GM21367 (cell line): ENCODE results near the gene TRAF6.

Experiments used
- ATAC-seq: cut with Tn5 transposase; IDR thresholded peaks from one replicate; pipeline ENCODE4 v1.9.1; 2021; ENCODE audit not compliant: unreplicated experiment

The TRAF6 gene

GRCh38 chr11:36460220-36460619 lies 49.9 kb downstream of the TRAF6 start:
- no peak for ATAC-seq

GRCh38 chr11:36459046-36459445 lies 51.0 kb downstream of the TRAF6 start:
- no peak for ATAC-seq

DNA sequence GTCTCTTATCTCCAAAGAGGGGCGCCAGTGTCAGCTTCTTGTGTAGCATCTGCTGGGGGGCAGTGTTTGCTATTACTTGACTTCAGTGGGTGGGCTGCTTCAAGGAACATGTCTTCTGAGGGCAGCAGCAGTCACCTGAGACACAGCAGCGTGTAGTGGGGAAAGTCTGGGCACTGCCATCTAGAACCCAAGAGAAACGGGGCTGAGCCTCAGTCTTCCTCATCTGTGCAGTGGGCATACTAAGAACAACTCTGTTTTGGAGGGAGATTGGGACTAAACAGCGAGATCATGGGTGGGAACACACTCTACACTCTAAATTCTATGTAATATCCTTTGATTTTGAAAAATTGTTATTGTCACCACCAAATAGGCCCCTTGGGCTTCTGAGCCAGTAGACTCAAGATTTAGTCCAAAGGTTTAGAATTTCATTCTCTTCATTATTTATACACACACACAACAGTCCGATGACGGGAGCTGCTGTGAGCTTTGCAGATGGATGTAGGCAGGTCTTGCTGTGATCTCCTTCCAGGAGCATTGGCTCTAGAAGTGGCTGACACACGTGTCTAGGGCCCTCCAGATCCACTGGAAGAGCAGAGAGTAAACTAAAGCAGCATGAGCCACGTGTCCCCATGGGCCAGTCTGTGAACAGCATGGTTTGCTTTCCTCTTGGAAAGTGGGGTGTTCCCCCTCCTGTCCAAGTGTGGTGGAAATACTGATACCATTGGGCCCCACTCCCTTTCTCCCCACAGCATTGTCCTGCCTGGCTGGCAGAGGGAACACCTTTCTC lies 51.8 kb downstream of the TRAF6 start:
- ATAC-seq: no peak

- ATAC-seq: no peak
Measured at GRCh38 chr11:36456156-36456555, 53.9 kb downstream of the TRAF6 start.

GRCh38 chr11:36455658-36456111 lies 54.4 kb downstream of the TRAF6 start:
- ATAC-seq: no peak

- no peak for ATAC-seq
Measured at GRCh38 chr11:36454941-36455631, 55.0 kb downstream of the TRAF6 start.

DNA sequence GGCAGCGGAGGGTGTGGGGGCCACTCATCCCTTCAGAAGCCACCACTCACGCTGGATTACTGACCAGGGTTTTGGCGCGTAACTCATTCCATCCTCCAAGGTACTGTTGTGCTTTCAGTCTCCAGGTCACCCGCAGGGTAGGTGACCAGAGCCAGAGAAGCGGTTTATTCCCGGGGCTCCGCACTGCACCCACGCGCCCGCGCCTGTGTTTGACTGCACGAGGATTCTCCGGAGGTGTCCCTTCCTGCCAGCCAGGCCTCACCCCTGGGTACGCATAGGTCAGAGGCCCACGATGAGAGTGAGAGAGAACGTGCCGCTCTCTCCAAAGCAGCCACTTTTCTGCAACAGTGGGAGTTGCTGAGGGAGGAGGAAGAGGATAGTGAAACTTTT lies 55.5 kb downstream of the TRAF6 start:
- ATAC-seq: no peak

- no peak for ATAC-seq
Measured at GRCh38 chr11:36453678-36454077, 56.4 kb downstream of the TRAF6 start.

GRCh38 chr11:36452961-36453360 lies 57.1 kb downstream of the TRAF6 start:
- no peak for ATAC-seq

DNA sequence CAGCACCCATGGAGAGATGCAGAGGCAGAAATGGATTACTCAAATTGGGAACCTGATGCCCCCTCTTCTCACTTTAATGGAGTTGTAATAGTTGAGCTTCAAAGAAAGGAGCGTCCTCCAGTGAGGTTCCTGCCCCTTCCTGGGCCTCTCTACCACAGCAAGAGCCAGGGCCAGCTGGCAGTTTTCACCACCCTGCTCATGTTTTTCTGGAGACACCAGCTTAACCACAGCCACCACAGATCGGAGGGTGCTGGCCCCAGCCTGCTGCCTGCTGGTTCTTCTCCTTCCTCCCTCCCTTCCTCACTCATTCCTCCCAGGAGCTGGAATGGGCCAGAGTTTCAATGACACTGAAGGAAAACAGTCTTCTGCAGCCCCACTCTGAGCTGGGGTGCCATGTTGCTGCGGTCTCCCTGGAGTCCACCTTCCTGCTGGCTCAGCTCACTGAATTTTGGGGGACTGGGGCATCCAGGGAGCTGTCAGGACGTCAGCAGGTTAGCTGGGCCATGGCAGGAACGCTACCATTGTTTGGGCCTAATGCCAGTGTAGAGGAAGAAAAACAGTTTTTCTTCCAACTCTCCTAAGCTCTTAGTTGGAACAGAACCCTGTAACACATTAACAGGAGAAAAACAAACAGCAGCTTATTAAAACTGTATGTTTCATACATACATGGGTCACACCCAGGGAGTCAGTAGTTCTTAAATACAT lies 57.7 kb downstream of the TRAF6 start:
- no peak for ATAC-seq

DNA sequence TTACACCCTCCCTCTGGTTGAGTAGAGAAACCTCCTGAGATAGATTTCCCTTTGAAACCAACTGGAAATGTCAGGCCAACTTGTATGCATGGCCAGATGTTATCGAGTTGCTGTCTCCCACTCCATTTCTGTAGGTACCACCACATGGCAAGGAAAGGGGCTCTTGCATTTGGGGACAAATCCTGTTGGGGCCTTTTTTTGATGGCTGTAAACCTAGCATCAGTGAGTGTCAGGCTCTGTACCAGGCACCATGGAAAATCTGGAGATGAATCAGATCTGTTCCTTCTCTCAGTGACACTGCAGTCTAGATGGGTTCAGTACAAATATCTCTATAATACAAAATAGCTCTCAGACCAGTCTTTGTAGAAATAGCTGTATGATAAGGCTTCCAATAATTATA lies 58.4 kb downstream of the TRAF6 start:
- no peak for ATAC-seq

GRCh38 chr11:36451045-36451444 lies 59.0 kb downstream of the TRAF6 start:
- no peak for ATAC-seq

GRCh38 chr11:36450110-36450572 lies 59.9 kb downstream of the TRAF6 start:
- ATAC-seq: peak; percentile 86

DNA sequence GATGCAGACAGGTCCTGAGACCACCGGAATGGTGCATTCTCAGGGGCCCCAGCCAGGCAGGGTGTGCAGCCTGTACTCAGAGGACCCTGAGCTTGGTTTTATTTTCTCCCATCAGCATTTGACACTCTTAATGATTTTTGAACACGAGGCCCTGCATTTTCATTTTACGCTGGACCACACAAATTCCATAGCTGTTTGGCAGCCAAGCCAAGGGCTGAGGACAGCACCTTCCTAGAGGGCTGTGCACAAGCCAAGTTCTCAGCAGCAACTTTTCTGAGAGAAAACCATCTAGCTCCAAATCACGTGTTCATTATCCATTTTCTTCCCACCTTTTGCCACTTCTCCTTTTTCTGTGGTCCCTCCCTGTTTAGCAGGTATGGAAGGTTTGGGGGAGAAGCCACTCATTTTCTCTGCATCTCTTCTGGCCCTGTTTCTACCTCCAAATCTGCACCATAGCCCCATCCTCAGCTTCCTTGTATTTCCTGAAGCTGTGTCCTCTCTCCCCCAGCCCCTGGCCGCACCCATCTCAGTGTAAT lies 60.4 kb downstream of the TRAF6 start:
- ATAC-seq: no peak

DNA sequence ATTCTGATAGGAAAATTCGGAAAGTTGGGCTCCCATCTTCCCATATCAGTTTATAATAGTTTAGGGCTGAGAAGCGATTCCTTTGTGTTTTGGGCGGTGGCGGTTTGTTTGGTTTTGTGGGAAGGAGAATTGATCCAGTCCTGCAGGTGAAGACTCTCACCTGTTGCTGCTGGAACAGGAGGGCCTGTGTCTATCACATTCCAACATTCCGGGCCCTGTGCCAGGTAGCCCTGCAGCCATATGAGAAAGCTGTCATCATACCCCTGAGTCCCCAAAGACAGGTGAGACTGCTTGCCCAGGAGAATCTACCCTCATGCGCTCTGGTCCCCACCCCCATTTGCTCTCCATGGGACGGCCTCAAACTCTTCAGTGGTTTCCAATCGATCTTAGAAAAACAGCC lies 62.1 kb downstream of the TRAF6 start:
- no peak for ATAC-seq

GRCh38 chr11:36447514-36447913 lies 62.6 kb downstream of the TRAF6 start:
- ATAC-seq: no peak

- no peak for ATAC-seq
Measured at GRCh38 chr11:36446135-36446534, 63.9 kb downstream of the TRAF6 start.

DNA sequence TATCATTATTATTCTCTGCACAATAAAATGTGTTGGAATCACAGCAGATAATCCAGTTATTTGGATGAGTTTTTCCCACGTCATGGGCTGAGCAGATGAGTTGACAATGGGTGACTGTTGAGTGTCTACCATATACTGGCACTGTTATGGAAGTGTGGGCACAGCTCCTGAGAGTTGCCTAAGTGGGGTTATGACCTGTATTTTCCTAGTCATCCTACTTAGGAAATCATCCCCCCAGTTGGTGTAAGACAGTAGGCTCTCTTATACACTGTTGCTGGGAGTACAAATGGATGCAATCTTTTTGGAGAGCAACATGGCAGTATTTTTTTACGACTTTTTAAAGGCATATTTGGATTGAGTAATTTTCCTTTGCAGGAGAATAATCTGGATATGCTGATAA lies 66.4 kb downstream of the TRAF6 start:
- ATAC-seq: no peak

DNA sequence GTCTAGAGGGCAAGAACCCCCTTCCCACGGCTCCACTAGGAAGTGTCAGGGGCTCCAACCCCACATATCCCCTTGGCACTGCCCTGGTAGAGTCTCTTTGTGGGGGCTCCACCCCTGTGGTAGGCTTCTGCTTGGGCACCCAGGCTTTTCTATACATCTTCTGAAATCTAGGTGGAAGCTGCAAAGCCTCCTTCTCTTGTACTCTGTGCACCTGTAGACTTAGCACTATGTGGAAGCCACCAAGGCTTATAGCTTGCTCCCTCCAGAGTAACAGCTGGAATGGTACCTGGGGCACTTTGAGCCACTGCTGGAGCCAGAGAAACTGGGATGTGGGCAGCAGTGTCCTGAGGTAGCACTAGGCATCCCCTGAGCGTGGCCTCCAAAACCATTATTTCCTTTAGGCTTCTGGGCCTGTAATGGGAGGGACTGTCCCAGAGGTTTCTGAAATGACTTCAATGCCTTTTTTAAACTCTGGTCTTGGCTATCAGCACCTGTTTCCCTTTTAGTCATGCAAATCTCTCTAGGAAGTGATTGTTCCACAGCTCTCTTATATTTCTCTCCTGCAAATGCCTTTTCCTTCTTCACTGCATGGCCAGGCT lies 68.4 kb downstream of the TRAF6 start:
- peak; percentile 94 for ATAC-seq

- ATAC-seq: no peak
Measured at GRCh38 chr11:36438126-36438525, 71.9 kb downstream of the TRAF6 start.

DNA sequence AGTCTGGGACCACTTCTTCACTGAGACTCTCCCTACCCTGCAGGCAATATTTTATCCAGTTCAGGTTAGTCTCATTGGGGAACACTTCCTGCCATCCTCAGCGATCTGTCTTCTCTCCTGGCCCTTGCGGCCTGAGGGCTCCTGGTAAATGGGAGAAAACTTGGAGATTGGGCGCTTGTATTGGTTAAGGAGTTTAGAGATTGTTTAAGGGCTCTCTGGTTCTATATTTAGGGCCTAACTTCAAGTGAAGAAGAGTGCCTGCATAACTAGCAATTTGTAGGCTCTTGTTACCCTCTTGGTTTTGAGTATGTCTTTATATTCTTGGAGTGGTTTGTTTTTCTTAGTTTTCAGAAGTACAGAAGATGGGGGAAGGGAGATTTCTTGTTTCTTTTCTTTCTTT lies 72.7 kb downstream of the TRAF6 start:
- no peak for ATAC-seq
